LoVo (cell line): ENCODE results near the gene STRAP.
A peak's percentile ranks its signal among the peaks of the same experiment; 100 is the strongest.
"Not testable (repeated sequence)": the region's sequence is repeated elsewhere in the genome, so short reads cannot be mapped to it uniquely, and the experiment has no call there.

Experiments
- DNase-seq: peaks from one replicate; pipeline ENCODE4 v3.0.0-alpha.2; 2016; ENCODE audit warnings: low spot score

Gene STRAP

DNA sequence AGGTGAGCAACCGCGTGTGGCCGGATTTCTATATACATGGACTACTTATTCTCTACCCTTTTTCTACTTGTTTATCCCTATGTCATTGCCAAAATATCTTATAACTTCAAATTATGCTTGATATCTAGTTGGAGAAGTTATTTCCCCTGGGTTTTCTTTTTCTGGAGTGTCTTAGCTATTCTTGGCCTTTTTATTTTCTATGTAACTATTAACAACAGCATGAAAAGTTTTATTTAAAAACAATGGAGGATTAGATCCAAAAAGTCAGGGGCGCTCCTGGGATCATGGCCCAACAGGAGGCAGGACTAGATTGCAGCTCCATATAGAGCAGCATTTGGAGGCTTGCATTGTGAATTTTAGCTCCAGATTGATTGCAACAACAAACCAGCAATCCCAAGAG is 8.6 kb upstream of the STRAP start:
- DNase-seq = no peak

DNA sequence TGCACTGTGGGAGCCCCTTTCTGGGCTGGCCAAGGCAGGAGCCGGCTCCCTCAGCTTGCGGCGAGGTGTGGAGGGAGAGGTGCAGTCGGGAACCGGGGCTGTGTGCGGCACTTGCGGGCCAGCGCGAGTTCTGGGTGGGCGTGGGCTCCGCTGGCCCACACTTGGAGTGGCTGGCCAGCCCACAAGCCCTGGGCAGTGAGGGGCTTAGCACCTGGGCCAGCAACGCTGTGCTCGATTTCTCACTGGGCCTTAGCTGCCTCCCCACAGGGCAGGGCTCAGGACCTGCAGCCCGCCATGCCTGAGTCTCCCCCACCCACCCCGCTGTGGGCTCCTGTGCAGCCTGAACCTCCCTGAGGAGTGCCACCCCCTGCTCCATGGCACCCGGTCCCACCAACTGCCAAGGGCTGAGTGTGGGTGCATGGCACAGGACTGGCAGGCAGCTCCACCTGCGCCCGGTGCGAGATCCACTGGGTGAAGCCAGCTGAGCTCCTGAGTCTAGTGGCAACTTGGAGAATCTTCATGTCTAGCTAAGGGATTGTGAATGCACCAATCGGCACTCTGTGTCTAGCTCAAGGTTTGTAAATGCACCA is 7.5 kb upstream of the STRAP start:
- not testable (repeated sequence) for DNase-seq

DNA sequence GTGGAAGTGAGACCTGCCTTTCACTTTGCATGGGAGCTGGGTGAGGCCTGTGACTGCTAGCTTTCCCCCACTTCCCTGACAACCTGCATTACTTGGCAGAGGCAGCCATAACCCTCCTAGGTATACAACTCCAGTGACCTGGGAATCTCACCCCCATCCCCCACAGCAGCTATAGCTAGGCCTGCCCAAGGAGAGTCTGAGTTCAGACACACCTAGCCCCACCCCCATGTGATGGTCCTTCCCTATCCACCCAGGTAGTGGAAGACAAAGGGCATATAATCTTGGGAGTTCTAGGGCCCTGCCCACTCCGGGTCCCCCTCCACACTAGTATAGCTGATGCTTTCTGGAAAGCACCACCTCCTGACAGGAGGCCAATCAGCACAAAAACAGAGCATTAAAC is 6.3 kb upstream of the STRAP start:
- no peak for DNase-seq

DNA sequence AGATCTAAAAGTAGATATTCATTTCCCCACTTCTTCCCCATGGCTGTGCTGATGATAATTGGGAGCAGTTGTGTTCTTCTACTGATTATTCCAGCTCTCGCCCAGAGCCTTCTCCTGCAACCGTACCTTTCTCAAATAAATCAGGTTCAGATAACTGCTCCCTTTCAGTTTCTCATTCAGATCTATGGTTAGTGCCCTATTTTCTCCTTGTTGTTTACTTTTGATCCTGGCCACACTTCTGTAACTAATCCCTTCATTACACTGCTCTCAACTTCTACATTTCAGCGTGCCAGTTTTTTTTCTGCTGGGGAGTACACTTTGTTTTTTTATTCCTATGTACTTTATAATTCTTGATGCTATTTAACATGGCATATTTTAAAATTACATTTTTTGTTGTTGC is 2.8 kb upstream of the STRAP start:
- DNase-seq = no peak

DNA sequence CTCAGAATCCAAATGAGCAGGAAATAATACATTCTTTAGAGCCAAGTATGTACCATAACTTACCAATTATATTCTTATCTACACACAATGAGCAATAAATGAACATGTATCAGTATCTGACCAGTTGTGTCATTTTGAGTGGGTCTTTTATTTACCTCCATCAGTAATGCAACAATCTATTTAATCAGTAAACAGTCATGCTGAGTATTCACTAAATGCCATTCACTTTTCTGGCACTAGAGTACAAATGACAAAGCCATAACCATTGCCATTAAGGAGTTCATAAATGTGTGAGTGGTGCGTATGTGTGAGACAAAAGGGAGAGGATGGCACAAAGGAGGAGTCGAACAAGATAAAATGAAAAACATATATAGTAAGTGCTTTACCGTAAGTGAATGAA is 1.5 kb upstream of the STRAP start:
- DNase-seq = no peak

DNA sequence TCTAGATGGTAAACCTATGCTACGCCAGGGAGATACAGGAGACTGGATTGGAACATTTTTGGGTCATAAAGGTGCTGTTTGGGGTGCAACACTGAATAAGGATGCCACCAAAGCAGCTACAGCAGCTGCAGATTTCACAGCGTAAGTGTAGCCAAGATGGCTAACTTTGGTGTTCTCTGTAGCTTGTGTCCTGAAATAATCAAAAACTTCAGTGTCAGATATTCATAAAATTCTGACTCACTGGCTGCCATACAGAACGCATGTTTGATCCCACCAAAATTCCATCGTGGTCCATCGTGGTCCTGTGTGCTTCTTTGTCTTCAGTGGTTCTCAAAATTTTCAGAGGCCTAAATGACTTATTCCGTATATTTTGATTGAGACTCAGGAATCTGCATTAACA is 1.3 kb downstream of the STRAP start:
- DNase-seq = no peak

DNA sequence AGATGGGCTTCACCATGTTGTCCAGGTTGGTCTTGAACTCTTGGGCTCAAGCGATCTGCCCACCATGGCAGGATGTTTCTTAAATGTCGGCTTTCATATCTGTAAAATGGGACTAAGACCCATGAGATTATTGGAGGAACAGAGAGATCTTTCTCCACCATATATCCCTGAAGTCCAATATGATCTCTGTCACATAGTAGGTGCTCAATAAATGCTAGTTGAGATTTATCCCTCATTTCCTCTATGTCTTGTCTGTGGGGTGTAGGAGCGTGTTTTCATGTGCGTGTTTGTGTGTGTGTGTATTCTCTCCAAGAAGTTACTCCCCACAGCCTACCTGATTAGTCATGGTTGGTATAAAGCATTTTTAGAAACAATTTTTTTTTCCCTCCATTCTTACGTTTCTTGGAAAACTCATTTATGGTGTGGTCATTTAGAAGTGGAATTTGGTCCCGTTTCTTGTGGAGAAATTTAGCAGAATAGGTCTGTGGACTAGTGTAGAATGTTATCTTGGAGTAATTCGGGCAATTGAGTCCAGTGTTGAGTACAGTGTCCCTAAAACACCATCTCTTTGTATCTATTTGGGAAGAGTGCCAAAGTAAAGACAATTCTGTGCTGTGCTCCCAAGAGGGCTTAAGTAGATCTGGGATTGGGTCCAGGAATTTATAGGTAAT is 4.3 kb downstream of the STRAP start:
- DNase-seq = no peak

DNA sequence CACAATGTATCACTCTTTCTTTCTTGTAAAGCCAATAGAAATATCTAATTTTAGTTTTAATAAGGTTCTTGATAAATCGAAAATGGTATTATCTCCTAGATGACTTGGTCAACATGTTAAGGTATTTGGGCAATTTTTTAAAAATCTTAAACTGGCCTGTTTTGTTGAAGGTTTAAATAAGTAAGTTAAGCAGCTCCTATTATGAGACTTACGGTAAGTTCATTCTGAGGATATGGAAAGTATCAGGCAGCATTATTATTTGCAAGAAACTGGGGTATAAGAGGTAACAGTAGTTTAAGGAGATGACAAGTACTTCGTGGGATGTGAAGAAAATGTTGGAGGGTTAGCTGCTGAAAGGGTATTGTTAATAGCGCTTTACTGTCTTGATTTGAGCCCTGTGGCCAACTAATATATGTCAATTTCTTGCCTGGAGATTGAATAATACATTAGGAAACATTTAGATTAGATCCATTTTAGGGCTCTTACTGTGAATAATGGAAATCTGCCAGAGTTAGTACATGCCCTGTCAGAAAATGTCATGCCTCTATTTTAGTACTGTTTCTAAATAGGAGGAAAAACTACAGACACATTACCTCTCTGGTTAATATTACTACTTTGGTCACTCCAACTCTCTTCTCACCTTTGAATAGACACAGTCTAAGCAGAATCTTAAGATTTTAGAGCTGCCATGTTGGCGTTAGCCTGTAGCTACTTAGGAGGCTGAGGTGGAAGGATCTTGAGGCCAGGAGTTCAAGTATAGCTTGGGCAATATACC is 5.0 kb downstream of the STRAP start:
- no peak for DNase-seq

DNA sequence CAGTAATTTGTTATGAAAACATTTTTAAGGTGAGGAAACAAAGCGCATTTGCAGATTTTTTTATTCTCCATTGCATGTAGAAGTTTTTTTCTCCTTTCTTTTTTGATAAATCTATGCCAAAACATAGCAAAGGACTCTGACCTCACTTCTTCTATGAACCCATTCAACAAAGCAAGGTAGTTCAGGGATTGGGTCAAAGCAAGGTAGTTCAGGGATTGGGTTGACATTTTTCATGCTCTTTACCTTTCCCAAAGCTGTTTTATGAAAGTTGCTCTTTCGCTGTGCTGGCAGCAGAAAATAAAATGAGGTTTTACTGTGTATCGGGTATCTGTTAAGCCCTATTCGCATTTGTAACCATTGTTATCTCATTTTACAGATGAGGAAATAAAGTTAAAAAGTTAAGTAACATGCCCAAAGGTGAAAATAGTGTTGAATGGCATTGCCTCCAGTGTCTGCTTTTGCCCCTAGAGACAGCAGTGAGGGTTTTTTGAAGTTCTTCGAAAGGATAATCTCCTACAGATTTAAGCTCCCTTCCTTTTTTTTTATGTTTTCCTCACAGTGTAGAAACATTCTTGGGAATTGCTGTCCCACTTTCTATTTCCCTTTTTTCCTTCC is 10.6 kb downstream of the STRAP start:
- no peak for DNase-seq

DNA sequence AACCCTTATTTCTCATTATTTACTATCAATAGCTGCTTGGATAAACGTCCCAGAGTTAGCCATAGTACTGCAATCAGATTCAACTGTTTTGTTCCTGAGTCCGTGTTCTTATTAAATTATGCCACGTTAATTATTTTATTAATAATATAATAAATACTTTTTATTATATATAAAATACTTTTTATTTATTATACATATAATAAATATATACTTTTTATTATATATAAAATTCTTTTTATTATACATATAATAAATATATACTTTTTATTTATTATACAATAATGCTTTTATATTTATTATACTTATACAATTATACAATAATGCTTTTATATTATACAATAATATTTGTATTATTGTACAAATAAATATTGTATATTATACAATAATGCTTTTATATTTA is 11.1 kb downstream of the STRAP start:
- DNase-seq = no peak

DNA sequence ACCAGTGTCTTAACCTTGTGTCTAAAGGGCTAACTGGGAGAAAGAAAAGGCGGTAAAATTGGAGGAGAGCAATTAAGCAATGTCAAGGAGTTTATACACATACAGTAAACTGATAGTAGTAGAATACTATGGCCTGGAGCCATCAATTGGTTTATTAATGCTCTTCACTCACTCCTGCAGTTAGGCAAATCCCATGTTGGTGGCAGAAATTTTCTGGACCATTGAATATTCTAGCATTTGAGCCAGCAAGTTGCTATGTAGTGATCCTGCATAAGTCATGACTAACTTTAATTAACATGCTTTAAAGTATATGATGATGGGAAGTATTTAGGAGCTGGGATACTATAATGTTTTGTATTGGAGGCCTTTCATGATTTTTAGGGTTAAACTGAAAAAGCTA is 14.7 kb downstream of the STRAP start:
- no peak for DNase-seq

DNA sequence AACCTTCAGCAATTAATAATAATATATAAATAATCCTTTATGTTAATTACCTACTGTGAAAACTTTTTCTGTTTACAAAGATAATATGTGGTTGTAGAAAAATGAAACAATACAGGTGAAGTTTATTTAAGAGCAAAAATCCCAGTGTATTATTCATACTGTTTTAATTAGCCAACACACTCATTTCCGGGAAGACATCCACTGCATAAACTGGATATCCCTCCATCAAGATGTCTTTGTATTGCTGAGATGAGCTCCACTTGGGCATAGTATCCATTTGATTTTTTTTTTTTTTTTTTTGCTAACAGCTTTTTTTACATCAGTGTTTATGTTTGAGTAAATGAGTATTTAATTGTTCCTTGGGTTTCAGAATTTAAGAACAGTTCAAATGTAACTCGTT is 15.2 kb downstream of the STRAP start:
- no peak for DNase-seq

DNA sequence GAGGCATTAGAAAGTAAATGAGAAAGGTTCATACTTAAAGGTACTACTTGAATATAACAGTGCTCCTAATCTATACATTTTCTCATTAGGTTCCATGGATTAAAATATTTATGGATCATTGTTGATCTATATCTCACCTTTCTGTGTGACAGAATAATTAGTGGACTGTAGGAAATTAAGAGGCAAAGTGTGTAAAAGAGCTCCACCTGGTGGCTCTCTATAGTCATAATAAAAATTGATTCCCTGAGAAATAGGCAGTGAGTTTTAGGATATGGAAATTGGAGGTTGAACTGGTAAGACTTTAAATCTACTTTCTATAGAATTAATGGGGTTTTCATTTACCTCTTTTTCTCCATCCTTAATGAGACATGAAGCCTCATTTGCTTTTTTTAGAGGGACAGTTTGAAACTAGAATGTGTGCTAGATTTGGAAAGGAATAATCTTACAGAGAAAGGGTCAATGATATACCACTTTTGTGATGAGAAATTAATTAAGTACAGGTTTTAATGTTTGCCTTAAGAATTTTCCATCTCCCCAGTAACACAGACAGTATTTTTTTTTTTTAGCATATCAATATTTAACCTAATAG is 17.2 kb downstream of the STRAP start:
- DNase-seq = peak; percentile 56

DNA sequence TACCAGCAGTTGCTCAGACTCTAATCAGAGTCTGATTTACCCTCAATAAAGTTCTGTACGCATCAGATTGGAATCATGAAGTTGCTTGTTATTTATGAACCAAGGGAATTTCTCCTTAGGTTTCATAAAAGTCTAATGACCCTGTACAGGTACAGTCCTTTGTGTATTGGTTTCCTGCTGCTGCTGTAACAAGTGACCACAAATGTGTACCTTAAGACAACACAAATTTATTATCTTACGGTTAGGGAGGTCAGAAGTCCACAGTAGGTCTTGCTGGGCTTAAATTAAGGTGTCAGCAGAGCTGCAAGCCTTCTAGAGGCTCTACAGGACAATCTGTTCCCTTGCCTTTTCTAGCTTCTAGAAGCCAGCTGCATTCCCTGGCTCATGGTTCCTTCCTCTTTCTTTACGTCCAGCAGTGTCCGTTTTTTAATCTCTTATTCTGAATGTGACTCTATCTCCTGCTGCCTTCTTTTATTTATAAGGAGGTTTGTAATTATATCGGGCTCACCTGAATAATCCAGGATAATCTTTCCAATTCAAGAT is 22.3 kb downstream of the STRAP start:
- DNase-seq = no peak

DNA sequence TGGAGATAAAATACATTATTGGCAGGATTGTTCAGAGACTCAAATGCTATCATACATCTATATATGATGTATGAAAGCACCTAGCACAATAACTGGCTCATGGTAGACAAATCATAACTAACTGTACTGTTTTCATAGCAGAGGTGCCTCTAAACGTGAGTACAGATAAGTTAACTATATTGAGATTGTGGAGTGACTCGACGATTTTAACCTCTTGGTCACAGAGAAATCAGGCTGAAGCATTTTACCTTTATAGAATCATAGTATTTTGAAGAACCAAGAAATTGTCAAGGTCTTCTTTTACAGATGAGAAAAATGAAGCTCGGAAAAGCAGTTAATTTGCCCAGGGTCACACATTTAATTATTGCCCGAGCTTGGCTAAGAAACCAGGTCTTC is 28.3 kb downstream of the STRAP start:
- no peak for DNase-seq

DNA sequence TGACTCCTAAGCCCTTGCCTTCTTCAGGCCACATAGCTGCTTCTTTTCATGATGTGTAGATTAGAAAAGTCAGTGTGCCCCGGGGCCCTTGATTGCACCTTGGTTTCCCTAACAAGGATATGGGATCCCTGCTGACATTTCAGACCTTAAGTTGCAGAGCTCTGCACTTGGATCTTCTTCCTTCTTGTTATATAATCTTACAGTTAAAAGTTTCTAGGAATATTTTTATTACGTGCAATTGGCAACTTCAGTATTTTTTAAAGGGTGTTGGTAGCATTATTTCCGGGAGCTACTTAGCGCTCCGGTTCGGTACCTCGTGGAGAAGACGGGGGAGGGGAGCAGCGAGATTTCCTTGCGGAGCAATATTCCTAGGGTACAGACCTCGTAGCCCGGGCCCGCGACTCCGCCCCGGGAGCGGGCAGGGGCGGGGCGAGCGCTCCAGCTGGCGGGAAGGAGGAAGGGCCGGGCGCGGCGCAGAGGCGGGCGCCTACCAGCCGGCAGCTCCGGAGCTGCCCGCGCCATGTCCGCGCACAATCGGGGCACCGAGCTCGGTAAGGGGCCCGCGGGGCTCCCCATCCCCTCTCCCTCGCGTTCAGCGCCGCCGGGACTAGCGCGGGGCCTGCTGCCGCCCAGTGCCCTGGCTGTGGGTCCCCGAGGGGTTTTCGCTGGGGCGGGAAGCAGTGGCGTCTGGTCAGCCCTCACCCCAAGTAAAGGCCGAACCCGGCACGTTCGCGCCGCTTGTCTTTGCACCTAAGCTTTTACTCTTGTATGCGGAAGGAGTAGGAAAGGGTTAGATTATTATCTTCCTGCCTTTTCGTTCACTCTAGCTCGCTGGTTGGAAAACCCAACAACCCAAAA is 28.9 kb downstream of the STRAP start, which contains the start of gene DERA:
TSS of gene DERA (plus strand) at position 469 of the 858 bp plus-strand sequence. CDS start at position 521, 52 bp downstream.
- DNase-seq = peak; percentile 94

DNA sequence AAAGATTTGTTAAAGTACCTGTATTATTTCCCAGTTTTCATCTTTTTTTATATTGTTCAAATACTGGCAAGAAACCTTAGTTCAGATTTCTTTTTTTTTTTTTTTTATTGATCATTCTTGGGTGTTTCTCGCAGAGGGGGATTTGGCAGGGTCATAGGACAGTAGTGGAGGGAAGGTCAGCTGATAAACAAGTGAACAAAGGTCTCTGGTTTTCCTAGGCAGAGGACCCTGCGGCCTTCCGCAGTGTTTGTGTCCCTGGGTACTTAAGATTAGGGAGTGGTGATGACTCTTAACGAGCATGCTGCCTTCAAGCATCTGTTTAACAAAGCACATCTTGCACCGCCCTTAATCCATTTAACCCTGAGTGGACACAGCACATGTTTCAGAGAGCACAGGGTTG is 29.7 kb downstream of the STRAP start:
- not testable (repeated sequence) for DNase-seq

DNA sequence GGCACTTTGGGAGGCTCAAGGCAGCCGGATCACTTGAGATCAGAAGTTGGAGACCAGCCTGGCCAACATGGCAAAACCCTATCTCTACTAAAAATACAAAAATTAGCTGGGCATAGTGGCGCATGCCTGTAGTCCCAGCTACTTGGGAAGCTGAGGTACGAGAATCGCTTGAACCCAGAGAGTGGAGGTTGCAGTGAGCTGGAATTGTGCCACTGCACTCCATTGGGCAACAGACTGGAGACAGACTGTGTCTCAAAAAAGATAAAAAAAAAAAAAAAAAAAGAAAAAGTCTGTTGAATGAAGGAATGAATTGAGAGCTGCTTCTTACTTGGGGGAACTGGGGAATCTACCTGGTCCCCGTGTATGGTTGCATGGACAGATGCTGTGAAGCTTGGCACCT is 31.9 kb downstream of the STRAP start:
- not testable (repeated sequence) for DNase-seq

DNA sequence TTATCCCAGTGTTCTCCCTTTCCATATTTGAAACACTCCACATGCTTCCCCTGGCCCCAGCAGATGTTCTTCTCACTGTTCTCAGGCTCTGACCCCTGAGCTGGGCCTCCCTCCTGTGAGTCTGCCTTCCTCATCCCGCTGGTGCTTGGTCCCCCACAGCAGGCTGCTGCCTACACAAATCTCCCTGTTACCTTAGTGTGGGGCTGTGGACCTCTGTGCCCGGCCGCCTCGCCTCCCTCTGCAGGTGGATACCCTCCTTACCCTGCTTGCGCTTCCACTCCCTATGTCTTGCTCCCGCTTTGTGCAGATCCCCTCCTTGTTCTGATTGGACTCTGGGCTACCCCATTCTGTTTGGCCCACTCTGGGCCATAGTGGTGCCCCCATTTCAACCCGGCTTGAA is 35.9 kb downstream of the STRAP start:
- no peak for DNase-seq

DNA sequence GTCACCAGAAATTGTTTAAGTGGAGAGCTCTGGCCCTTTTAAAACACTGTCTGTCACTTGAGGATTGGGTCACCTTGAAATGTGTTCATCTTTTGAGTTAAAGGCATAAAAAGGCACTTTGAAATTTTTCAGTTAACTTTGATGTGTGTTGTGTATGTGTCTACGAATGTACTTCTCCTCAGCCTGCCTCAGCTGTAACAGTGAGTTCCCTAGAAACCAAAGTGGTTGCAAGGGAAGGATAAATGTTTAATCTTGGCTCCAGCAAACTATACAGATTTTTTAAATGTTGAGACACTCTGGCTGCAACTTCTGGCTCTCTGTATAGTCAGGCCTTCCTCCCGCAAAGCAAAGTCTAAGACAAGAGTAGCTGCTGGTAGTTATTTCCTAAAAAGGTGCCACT is 37.2 kb downstream of the STRAP start:
- DNase-seq = no peak

DNA sequence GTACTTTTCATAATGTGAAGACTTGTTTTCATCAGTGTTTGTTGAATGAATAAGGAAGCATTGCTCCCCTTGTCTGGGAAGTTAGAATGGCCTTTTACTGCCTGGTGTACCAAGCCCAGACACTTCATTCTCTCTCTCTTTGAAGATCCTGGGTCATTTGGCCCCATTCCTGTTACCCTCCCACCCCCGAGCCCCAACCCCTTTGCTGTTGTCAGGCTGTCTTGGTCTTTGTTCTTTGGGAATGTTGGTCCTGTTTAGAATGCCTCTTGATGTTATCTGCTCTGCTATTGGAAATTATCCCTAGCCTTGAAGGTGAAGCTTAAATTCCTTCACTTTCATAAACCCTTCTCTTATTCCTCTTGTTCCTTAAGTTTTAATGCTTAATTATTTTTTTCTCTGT is 42.8 kb downstream of the STRAP start:
- no peak for DNase-seq
